Measurements from ENCODE around the gene MTIF2. TPM values are rescaled to one million over a fixed set of nuclear protein-coding genes. Genes with fewer than 3 reads are reported as not detected.
"Not testable (repeated sequence)": the region's sequence is repeated elsewhere in the genome, so short reads cannot be mapped to it uniquely, and the experiment has no call there.

MTIF2 gene
- total RNA-seq, result 52.2 TPM
- long read RNA-seq, transcript MTIF2-201 (16 exons, 2,528 nt), result major isoform, 23 of 72 reads
- long read RNA-seq, partial matches to known transcripts, result 30 of 72 reads
- long read RNA-seq, other reads (novel, unspliced or antisense), result 19 of 72 reads

- peak; percentile 97 for DNase-seq
- peak; percentile 100 for ATAC-seq
- intact Hi-C loops (cut with micrococcal nuclease), result no loop called here
Measured at GRCh38 chr2:55268907-55269644, at the start of gene MTIF2. MTIF2 (minus strand) TSS chr2:55269231; CDS start chr2:55263858, 5,373 bp downstream.

GRCh38 chr2:55314985-55315384 lies 46.0 kb upstream of the MTIF2 start:
- DNase-seq (no peak), ATAC-seq (no peak)
- intact Hi-C loops (cut with micrococcal nuclease), result no loop called here

- ATAC-seq, result no peak
- DNase-seq, result no peak
- intact Hi-C loops (cut with micrococcal nuclease), result no loop called here
Measured at GRCh38 chr2:55311444-55311870, 42.4 kb upstream of the MTIF2 start.

- no peak for ATAC-seq
Measured at GRCh38 chr2:55309446-55309845, 40.4 kb upstream of the MTIF2 start.

GRCh38 chr2:55302241-55302640 lies 33.2 kb upstream of the MTIF2 start:
- intact Hi-C loops (cut with micrococcal nuclease), result no loop called here
- no peak for DNase-seq
- no peak for ATAC-seq

More at GRCh38 chr2:55309446-55309845, 40.4 kb upstream of the MTIF2 start:
- intact Hi-C loops (cut with micrococcal nuclease), result no loop called here
- DNase-seq, result no peak

- no peak for DNase-seq
- intact Hi-C loops (cut with micrococcal nuclease), result no loop called here
Measured at GRCh38 chr2:55301277-55301676, 32.2 kb upstream of the MTIF2 start.

GRCh38 chr2:55296393-55296792 lies 27.4 kb upstream of the MTIF2 start:
- intact Hi-C loops (cut with micrococcal nuclease), result no loop called here
- ATAC-seq, result peak; percentile 22
- DNase-seq, result no peak

More at GRCh38 chr2:55301277-55301676, 32.2 kb upstream of the MTIF2 start:
- ATAC-seq, result no peak

- intact Hi-C loops (cut with micrococcal nuclease), result no loop called here
- ATAC-seq (no peak), DNase-seq (no peak)
Measured at GRCh38 chr2:55283083-55283482, 14.1 kb upstream of the MTIF2 start.

- intact Hi-C loops (cut with micrococcal nuclease), result no loop called here
- ATAC-seq (peak; percentile 98), DNase-seq (peak; percentile 96)
Measured at GRCh38 chr2:55282110-55282917, 13.3 kb upstream of the MTIF2 start.

- intact Hi-C loops (cut with micrococcal nuclease); DNase-seq; ATAC-seq: not testable (repeated sequence)
Measured at GRCh38 chr2:55280851-55281546, 12.0 kb upstream of the MTIF2 start.

- ATAC-seq; intact Hi-C loops (cut with micrococcal nuclease): not testable (repeated sequence)
Measured at GRCh38 chr2:55279859-55280424, 10.9 kb upstream of the MTIF2 start.

GRCh38 chr2:55279214-55279835 lies 10.3 kb upstream of the MTIF2 start:
- intact Hi-C loops (cut with micrococcal nuclease); ATAC-seq; DNase-seq: not testable (repeated sequence)

More at GRCh38 chr2:55279859-55280424, 10.9 kb upstream of the MTIF2 start:
- not testable (repeated sequence) for DNase-seq

- no peak for DNase-seq
- intact Hi-C loops (cut with micrococcal nuclease), result no loop called here
- no peak for ATAC-seq
Measured at GRCh38 chr2:55277310-55277709, 8.3 kb upstream of the MTIF2 start.

GRCh38 chr2:55274346-55274745 lies 5.3 kb upstream of the MTIF2 start:
- DNase-seq; ATAC-seq; intact Hi-C loops (cut with micrococcal nuclease): not testable (repeated sequence)

GRCh38 chr2:55269645-55269990 lies 587 bp upstream of the MTIF2 start:
- intact Hi-C loops (cut with micrococcal nuclease), result no loop called here
- DNase-seq (no peak), ATAC-seq (peak; percentile 17)

GRCh38 chr2:55268288-55268906 lies 634 bp downstream of the MTIF2 start:
- ATAC-seq (peak; percentile 3), DNase-seq (no peak)
- intact Hi-C loops (cut with micrococcal nuclease), result no loop called here

GRCh38 chr2:55259586-55259985 lies 9.4 kb downstream of the MTIF2 start:
- ATAC-seq; DNase-seq; intact Hi-C loops (cut with micrococcal nuclease): not testable (repeated sequence)

GRCh38 chr2:55252832-55253231 lies 16.2 kb downstream of the MTIF2 start:
- no peak for ATAC-seq
- DNase-seq, result no peak
- intact Hi-C loops (cut with micrococcal nuclease), result no loop called here

Measured in left ventricle myocardium superior (tissue), 1 donor.